ENCODE results near the gene KCTD5. TPM values are rescaled to one million over a fixed set of nuclear protein-coding genes. Genes with fewer than 3 reads are reported as not detected.

The KCTD5 gene
- total and polyA plus RNA-seq, 7 donors = 9.5 to 80.5 (median 17.1) TPM

- H3K27me3 ChIP-seq = peaks cover 0 to 27% (median 27%) of the 10 kb centered on the region in 3 donors
- H3K36me3 ChIP-seq = no peaks in the 10 kb centered on the region
- 77 to 84% methylated on average over 10 of the region's 10 CpGs for WGBS, 2 donors
Measured at GRCh38 chr16:2734844-2735515, 52.7 kb downstream of the KCTD5 start.

GRCh38 chr16:2736476-2737237 lies 54.3 kb downstream of the KCTD5 start:
- intact Hi-C loops (cut with DNase I) = no loop called here
- WGBS, 2 donors = 93% methylated on average over 11 of the region's 11 CpGs
- peaks cover 0 to 30% (median 27%) of the 10 kb centered on the region in 3 donors for H3K27me3 ChIP-seq

More at GRCh38 chr16:2734844-2735515, 52.7 kb downstream of the KCTD5 start:
- Histone ChIP-seq H3K27ac (no peak overlapping the region), H3K4me1 (no peaks in the 10 kb centered on the region), H3K4me3 (no peak overlapping the region), H3K9me3 (no peaks in the 10 kb centered on the region)
- no peak for DNase-seq
- no peak for TF ChIP-seq POLR2AphosphoS5 (IDR thresholded peaks at IDR 0.05)
- no peak for TF ChIP-seq POLR2A (IDR thresholded peaks at IDR 0.05)
- TF ChIP-seq CTCF (IDR thresholded peaks at IDR 0.05) = no peak
- intact Hi-C loops (cut with DNase I) = no loop called here

GRCh38 chr16:2737238-2737605 lies 54.9 kb downstream of the KCTD5 start:
- no peaks in the 10 kb centered on the region for H3K36me3 ChIP-seq
- H3K27ac ChIP-seq = no peak overlapping the region
- intact Hi-C loops (cut with DNase I) = no loop called here
- no peak for DNase-seq
- TF ChIP-seq POLR2AphosphoS5 (IDR thresholded peaks at IDR 0.05) (no peak), EP300 (IDR thresholded peaks at IDR 0.05) (no peak), POLR2A (IDR thresholded peaks at IDR 0.05) (no peak), CTCF (IDR thresholded peaks at IDR 0.05) (no peak)
- no peaks in the 10 kb centered on the region for H3K9me3 ChIP-seq
- WGBS, 2 donors = 80 to 90% methylated on average over 5 of the region's 5 CpGs
- H3K27me3 ChIP-seq = peaks cover 0 to 30% (median 27%) of the 10 kb centered on the region in 3 donors
- H3K4me3 ChIP-seq = no peak overlapping the region
- H3K4me1 ChIP-seq = no peaks in the 10 kb centered on the region

More at GRCh38 chr16:2736476-2737237, 54.3 kb downstream of the KCTD5 start:
- no peak for DNase-seq
- TF ChIP-seq CTCF (IDR thresholded peaks at IDR 0.05) (no peak), POLR2A (IDR thresholded peaks at IDR 0.05) (no peak), POLR2AphosphoS5 (IDR thresholded peaks at IDR 0.05) (no peak), EP300 (IDR thresholded peaks at IDR 0.05) (no peak)
- Histone ChIP-seq H3K27ac (no peak overlapping the region), H3K36me3 (no peaks in the 10 kb centered on the region), H3K9me3 (no peaks in the 10 kb centered on the region), H3K4me3 (no peak overlapping the region), H3K4me1 (no peaks in the 10 kb centered on the region)

- no peak overlapping the region for H3K27ac ChIP-seq
- no peak for TF ChIP-seq EP300 (IDR thresholded peaks at IDR 0.05)
- no peak for TF ChIP-seq POLR2AphosphoS5 (IDR thresholded peaks at IDR 0.05)
- no peak for TF ChIP-seq POLR2A (IDR thresholded peaks at IDR 0.05)
- no peak for TF ChIP-seq CTCF (IDR thresholded peaks at IDR 0.05)
- intact Hi-C loops (cut with DNase I) = no loop called here
- H3K27me3 ChIP-seq = peaks cover 0 to 30% (median 27%) of the 10 kb centered on the region in 3 donors
- no peaks in the 10 kb centered on the region for H3K9me3 ChIP-seq
- WGBS, 2 donors = 76 to 86% methylated on average over 7 of the region's 7 CpGs
- H3K4me1 ChIP-seq = no peaks in the 10 kb centered on the region
- no peak overlapping the region for H3K4me3 ChIP-seq
- H3K36me3 ChIP-seq = no peaks in the 10 kb centered on the region
- DNase-seq = peak; percentile 58
Measured at GRCh38 chr16:2737895-2738418, 55.6 kb downstream of the KCTD5 start.

All from sigmoid colon (tissue), 7 donors.